Motor neuron (in vitro differentiated cells): ENCODE data around the gene WDR37. TPM values are rescaled to one million over a fixed set of nuclear protein-coding genes. Genes with fewer than 3 reads are reported as not detected.

ENCODE experiments used
- ATAC-seq, 8 experiments: fragments of 200-7000 bp; cut with Tn5 transposase; replicated peaks in 6 of 8; 2 replicates each; pipeline ENCODE4 v1.8.0; 2021; ENCODE audit warnings: mild to moderate bottlenecking in 8 of 8, moderate library complexity in 8 of 8
- H3K27ac ChIP-seq, 2 donors: fragments of 250-450 bp; sonication (Bioruptor Pico); 2 replicates each; pipeline ENCODE4 v1.9.0; 2021; ENCODE audit warnings: antibody characterized with exemption in 2 of 2, mild to moderate bottlenecking in 2 of 2, moderate library complexity in 1 of 2
- H3K4me1 ChIP-seq, 2 donors: fragments of 250-450 bp; sonication (Bioruptor Pico); replicated peaks in 1 of 2; 2 replicates each; pipeline ENCODE4 v1.6.1; 2021; ENCODE audit warnings: antibody characterized with exemption in 2 of 2, mild to moderate bottlenecking in 2 of 2, moderate library complexity in 1 of 2
- H3K4me3 ChIP-seq, 5 donors: fragments of 250-450 bp; sonication (Bioruptor Pico); 2 replicates each; pipeline ENCODE4 v1.9.0; 2021; ENCODE audit warnings: antibody characterized with exemption in 5 of 5, mild to moderate bottlenecking in 5 of 5, moderate library complexity in 4 of 5
- WGBS, 10 experiments: fragments of 450-650 bp; shearing (Covaris generic); methylation state at CpG; one replicate each; pipeline ENCODE4 v1.0.0; 2022; 5-methylcytosine and 5-hydroxymethylcytosine counted together
- in situ Hi-C, 9 experiments: fragments of 400-800 bp; cut with MboI; loops; one replicate each; pipeline ENCODE4 v1.15.0; 2021; ENCODE audit warnings: low sequenced_read_pairs in 9 of 9, low pct_unique_long_range_greater_than_20kb in 2 of 9; ENCODE audit not compliant: unreplicated experiment in 9 of 9
- total RNA-seq, 8 experiments: library from RNA; unstranded; fragments of 300-600 nt; gene quantifications; 2 replicates each; pipeline versions ENCODE4 v1.2.3 to v1.2.4, GENCODE V29; 2022

WDR37 gene
- total RNA-seq, 8 experiments from 2014 or later: 8.4 to 20.3 (median 16.1) TPM

DNA sequence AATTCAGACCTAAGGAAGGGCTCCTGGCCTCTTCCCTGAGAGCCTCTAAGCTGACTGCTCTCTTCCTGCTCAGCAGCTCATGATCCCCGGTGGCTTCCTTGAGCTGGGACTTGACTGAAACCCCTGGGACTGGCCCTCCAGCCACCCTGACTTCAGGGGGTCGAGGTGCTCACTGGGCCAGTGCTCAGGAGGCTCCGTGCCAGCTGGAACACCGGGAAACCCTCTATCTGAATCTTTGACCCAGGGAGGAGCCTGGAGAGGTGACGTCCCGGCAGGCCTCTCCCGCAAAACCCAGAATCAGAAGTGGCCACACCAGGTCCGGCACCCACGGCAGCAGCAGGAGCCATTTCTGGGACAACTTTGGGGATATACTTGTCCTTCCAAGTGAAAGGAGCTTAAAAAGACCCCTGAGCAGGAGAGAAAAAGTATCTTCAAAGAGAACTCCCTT is 110.7 kb downstream of the WDR37 start:
- H3K27ac ChIP-seq: no peak overlapping the region
- H3K4me3 ChIP-seq: no peak overlapping the region
- no peak for ATAC-seq
- 30 to 86% (median 67%) methylated on average over 2 to 6 of the region's 9 CpGs; no CpG with 5 or more reads in 7 of the 10 experiments for WGBS, 10 experiments
- in situ Hi-C loops: no loop called here
- H3K4me1 ChIP-seq: peaks cover 0 to 1% of the 10 kb centered on the region in 2 donors

DNA sequence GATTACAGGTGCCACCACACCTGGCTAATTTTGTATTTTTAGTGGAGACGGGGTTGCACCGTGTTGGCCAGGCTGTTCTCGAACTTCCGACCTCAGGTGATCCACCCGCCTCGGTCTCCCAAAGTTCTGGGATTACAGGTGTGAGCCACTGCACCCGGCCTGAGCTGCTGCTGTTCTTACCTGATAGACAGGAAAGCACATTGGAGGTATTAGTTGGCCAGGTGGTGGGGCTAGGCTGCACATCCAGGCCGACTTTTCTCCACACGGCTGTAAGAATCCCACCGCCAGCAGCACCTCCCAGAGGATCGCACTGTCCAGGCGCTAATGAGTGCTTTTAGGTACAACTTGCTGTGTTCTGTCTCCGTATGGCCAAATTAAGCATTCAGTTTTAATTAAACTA is 112.6 kb downstream of the WDR37 start:
- Histone ChIP-seq H3K4me1 (no peaks in the 10 kb centered on the region), H3K4me3 (no peak overlapping the region), H3K27ac (no peak overlapping the region)
- WGBS, 10 experiments: 63 to 80% (median 78%) methylated on average over 1 to 12 of the region's 13 CpGs; no CpG with 5 or more reads in 5 of the 10 experiments
- ATAC-seq: no peak
- in situ Hi-C loops: no loop called here

DNA sequence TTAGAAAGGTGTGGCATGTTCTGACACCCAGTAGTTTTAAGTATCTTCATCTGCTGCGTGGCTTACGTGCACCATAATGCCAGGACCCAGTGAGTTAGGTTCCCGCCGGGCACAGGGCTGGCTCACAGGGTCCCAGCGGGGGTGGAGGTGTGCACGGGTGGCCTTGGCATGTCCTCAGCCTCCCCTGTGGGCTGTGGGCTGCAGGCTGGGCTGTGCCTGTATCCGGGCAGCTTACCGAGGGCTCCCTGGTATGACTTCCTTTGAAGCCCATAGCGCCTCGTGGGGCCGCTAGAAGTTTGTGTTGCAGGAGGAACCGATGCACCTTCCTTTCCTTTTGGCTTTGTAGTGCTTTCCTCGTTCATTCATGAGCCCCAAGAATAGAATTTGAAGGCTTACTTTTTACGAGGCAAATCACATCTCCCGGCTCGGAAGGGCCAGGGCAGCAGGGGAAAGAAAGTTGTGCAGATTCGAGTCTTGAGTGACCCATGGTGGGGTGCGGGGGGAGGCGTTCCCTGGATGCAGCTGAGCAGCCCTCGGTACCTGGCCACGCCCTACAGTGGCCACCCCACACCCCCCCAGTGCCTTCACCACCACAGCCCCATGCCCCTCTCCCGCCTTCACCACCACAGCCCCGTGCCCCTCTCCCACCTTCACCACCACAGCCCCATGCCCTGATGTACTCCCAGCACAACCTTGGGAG is 113.2 kb downstream of the WDR37 start:
- 55 to 100% (median 79%) methylated on average over 1 to 6 of the region's 23 CpGs; no CpG with 5 or more reads in 5 of the 10 experiments for WGBS, 10 experiments
- in situ Hi-C loops: no loop called here
- ATAC-seq: no peak
- Histone ChIP-seq H3K4me1 (no peaks in the 10 kb centered on the region), H3K27ac (no peak overlapping the region), H3K4me3 (no peak overlapping the region)

DNA sequence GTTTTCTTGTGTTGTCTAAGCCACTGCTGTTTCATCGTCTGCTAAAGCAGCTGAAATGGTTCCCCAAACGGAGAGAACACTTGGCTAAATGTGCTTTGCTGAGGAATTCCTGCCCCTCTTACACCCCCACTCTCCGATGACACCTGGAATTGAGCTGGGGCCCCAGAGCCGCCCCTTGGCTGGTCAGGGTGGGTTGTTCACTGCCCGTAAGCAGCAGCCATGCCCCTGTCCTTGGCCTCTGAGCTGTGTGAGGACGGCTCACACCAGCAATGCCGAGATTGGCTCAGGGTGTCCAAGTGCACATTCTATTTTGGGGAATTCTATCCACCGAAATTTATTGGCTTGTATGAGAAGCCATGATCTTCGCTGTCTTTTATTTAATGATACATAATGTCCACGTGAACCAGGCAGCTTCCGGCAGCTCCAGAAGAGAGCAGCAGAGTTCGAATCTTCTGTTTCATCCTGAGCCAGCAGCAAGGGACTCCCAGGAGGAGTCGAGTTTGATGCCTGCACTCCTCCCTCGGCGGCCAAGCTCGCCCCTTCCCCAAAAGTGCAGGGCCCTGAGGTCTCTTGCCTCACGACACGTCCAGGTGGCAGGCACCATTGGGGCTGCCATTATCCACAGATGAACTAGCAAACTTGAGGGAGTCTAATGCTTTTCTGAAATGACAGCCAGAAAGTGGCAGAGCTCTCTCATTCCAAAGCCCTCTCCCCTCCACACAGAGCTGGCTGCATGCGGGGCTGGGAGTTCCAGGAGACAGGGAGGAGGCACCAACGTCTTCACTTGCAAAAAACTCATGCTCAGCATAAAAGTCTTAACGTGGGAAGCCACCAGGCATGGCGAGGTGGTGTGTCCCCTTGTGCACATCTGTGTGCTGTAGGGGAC is 114.0 kb downstream of the WDR37 start:
- in situ Hi-C loops: no loop called here
- H3K4me3 ChIP-seq: no peak overlapping the region
- H3K4me1 ChIP-seq: no peaks in the 10 kb centered on the region
- 0 to 100% (median 70%) methylated on average over 1 to 17 of the region's 22 CpGs; no CpG with 5 or more reads in 3 of the 10 experiments for WGBS, 10 experiments
- H3K27ac ChIP-seq: no peak overlapping the region
- peak in 1 of 8 experiments; percentile 18 for ATAC-seq

DNA sequence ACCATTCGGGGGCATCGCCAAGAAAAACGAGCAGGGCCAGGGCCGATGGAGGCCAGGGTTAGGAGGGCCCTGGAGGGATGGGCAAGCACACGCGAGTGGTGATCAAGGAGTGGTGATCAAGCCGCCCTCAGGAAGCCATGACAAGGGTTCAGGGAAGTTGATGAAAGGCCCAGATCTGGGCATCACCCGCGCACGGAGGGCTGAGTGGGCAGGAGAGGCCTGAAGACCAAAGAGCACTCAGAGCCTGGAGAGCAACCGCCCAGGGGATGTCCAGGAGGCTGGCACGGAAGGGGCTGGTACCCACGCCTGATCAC is 114.6 kb downstream of the WDR37 start:
- in situ Hi-C loops: no loop called here
- Histone ChIP-seq H3K27ac (no peak overlapping the region), H3K4me1 (no peaks in the 10 kb centered on the region), H3K4me3 (no peak overlapping the region)
- no peak for ATAC-seq
- WGBS, 10 experiments: 82 to 100% methylated on average over 2 to 8 of the region's 13 CpGs; no CpG with 5 or more reads in 8 of the 10 experiments

- in situ Hi-C loops: no loop called here
- 0 to 87% (median 61%) methylated on average over 1 to 3 of the region's 4 CpGs; no CpG with 5 or more reads in 5 of the 10 experiments for WGBS, 10 experiments
- Histone ChIP-seq H3K4me3 (no peak overlapping the region), H3K27ac (no peak overlapping the region), H3K4me1 (no peaks in the 10 kb centered on the region)
- no peak for ATAC-seq
Observed at GRCh38 chr10:1171182-1171581, 115.0 kb downstream of the WDR37 start.

GRCh38 chr10:1171586-1171985 is 115.4 kb downstream of the WDR37 start:
- ATAC-seq: no peak
- 20 to 100% (median 86%) methylated on average over 1 to 7 of the region's 9 CpGs; no CpG with 5 or more reads in 3 of the 10 experiments for WGBS, 10 experiments
- in situ Hi-C loops: no loop called here
- Histone ChIP-seq H3K4me3 (no peak overlapping the region), H3K4me1 (no peaks in the 10 kb centered on the region), H3K27ac (no peak overlapping the region)

- 0 to 90% (median 82%) methylated on average over 1 to 5 of the region's 15 CpGs; no CpG with 5 or more reads in 2 of the 10 experiments for WGBS, 10 experiments
- Histone ChIP-seq H3K27ac (no peak overlapping the region), H3K4me1 (no peaks in the 10 kb centered on the region), H3K4me3 (no peak overlapping the region)
- ATAC-seq: peak in 5 of 8 experiments; percentile 57 to 84 (median 72)
- in situ Hi-C loops: no loop called here
Observed at GRCh38 chr10:1172256-1172984, 116.2 kb downstream of the WDR37 start.

DNA sequence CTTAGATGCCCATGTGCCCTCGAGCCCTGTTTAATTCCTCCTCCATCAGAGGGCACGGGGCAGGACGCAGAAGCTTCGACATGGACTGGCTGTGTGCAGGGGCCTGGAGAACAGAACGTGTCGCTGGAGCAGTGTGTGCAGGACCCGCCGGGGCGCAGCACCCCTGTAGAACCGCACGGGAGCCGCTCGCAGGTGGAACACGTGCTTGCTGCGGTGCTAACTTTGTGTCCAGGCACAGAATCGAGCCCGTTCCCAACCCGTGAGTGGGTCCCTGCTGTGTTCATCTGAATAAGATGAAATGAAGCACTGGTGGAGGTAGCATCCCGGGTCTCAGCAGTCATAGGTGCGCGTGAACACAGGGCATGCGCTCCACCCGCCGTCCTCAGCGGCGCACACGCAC is 116.9 kb downstream of the WDR37 start:
- ATAC-seq: no peak
- H3K4me3 ChIP-seq: no peak overlapping the region
- no peak overlapping the region for H3K27ac ChIP-seq
- in situ Hi-C loops: no loop called here
- H3K4me1 ChIP-seq: no peaks in the 10 kb centered on the region
- WGBS, 10 experiments: 21 to 100% (median 97%) methylated on average over 1 to 8 of the region's 27 CpGs; no CpG with 5 or more reads in 7 of the 10 experiments

DNA sequence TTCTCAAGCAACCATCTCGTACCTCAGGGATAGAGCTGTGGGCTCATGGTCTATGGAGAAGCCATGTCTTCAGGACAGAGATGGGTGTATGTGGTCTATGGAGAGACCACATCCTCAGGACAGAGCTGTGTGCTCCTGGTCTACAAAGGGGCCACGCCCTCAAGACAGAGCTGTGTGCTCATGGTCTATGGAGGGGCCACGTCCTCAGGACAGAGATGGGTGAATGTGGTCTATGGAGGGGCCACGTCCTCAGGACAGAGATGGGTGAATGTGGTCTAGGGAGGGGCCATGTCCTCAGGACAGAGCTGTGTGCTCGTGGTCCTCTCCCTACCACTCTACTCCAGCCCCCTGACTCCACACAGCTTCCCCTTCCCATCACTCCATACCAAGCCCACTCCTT is 117.8 kb downstream of the WDR37 start:
- WGBS, 10 experiments: 0 to 65% methylated on average over 1 to 2 of the region's 5 CpGs; no CpG with 5 or more reads in 8 of the 10 experiments
- H3K27ac ChIP-seq: no peak overlapping the region
- ATAC-seq: no peak
- no peak overlapping the region for H3K4me3 ChIP-seq
- no peaks in the 10 kb centered on the region for H3K4me1 ChIP-seq
- in situ Hi-C loops: no loop called here

DNA sequence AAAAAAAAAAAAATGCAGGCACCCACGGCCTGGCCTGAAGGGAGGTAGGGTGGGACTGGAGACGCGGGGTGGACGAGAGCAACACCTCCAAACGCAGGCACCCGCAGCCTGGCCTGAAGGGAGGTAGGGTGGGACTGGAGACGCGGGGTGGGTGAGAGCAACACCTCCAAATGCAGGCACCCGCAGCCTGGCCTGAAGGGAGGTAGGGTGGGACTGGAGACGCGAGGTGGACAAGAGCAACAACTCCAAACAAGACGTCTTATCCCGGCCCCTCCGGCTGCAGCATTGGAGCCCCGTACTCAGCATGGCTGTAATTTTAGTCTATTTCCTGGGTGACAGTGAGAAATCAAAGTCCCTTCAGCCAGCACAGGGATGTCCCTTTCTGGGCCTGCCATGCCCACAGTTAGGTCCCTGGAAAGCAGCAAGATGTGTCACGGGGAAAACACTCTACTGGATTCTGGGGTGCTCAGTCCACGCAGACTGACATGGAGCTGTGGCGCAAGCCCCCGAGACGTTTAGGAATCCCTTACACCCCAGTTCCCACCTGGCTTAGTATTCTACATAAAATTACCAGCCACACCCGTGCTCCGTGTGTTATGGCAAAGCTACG is 119.9 kb downstream of the WDR37 start:
- Histone ChIP-seq H3K27ac (no peak overlapping the region), H3K4me1 (no peaks in the 10 kb centered on the region), H3K4me3 (no peak overlapping the region)
- 50 to 94% (median 82%) methylated on average over 1 to 5 of the region's 23 CpGs; no CpG with 5 or more reads in 2 of the 10 experiments for WGBS, 10 experiments
- in situ Hi-C loops: no loop called here
- no peak for ATAC-seq

GRCh38 chr10:1177936-1178335 is 121.8 kb downstream of the WDR37 start:
- Histone ChIP-seq H3K4me3 (no peak overlapping the region), H3K4me1 (peaks cover 0 to 2% of the 10 kb centered on the region in 2 donors), H3K27ac (no peak overlapping the region)
- no peak for ATAC-seq
- 7 to 100% (median 83%) methylated on average over 1 to 7 of the region's 9 CpGs; no CpG with 5 or more reads in 5 of the 10 experiments for WGBS, 10 experiments
- in situ Hi-C loops: no loop called here
